Gastroesophageal sphincter (tissue), 4 donors: ENCODE measurements around the gene GPR17. TPM values are rescaled to one million over a fixed set of nuclear protein-coding genes. Genes with fewer than 3 reads are reported as not detected.

Experiments used
- ATAC-seq: fragments of 150-250 bp; one replicate; pipeline ENCODE4 v1.9.1; 2016; ENCODE audit warnings: mild to moderate bottlenecking, moderate library complexity
- H3K27ac ChIP-seq, 4 donors: fragments of 200-600 bp; sonication (generic) in 3 of 4; 1 replicate in 3 of 4; 2 replicates in 1 of 4; pipeline ENCODE4 v1.5.1; 2016 to 2019
- H3K27me3 ChIP-seq: fragments of 200-600 bp; sonication (generic); one replicate; pipeline ENCODE4 v1.5.1; 2019
- H3K36me3 ChIP-seq, 2 donors: fragments of 200-600 bp; sonication (generic); one replicate each; pipeline ENCODE4 v1.5.1; 2019; ENCODE audit warnings: control low read depth in 1 of 2
- H3K4me1 ChIP-seq, 3 donors: fragments of 200-600 bp; sonication (generic); 1 replicate in 2 of 3; 2 replicates in 1 of 3; pipeline ENCODE4 v1.5.1; 2016 to 2019; ENCODE audit warnings: control low read depth in 2 of 3
- H3K4me3 ChIP-seq, 2 donors: fragments of 200-600 bp; sonication (generic); one replicate each; pipeline ENCODE4 v1.5.1; 2019; ENCODE audit warnings: mild to moderate bottlenecking in 1 of 2, moderate library complexity in 1 of 2
- H3K9me3 ChIP-seq, 3 donors: fragments of 200-600 bp; sonication (generic); one replicate each; pipeline ENCODE4 v1.5.1; 2017 to 2019; ENCODE audit warnings: control low read depth in 2 of 3
- CTCF ChIP-seq, 4 experiments: fragments of 200-600 bp in 2 of 4; fragments of 450-650 bp in 2 of 4; sonication (generic) in 1 of 4; IDR thresholded peaks; one replicate each; pipeline ENCODE4 v1.5.1; 2017 to 2019; ENCODE audit warnings: antibody characterized with exemption in 4 of 4, mild to moderate bottlenecking in 2 of 4, moderate library complexity in 2 of 4
- EP300 ChIP-seq: sonication (generic); formaldehyde crosslinking; IDR thresholded peaks from one replicate; pipeline ENCODE4 v1.6.1; 2017; ENCODE audit warnings: antibody characterized with exemption, mild to moderate bottlenecking
- POLR2A ChIP-seq, 2 donors: fragments of 450-650 bp; IDR thresholded peaks; one replicate each; pipeline ENCODE4 v1.6.1; 2017; ENCODE audit warnings: antibody characterized with exemption in 2 of 2, mild to moderate bottlenecking in 2 of 2, moderate library complexity in 1 of 2
- POLR2AphosphoS5 ChIP-seq: sonication (generic); formaldehyde crosslinking; IDR thresholded peaks from one replicate; pipeline ENCODE4 v1.6.1; 2017; ENCODE audit warnings: antibody characterized with exemption
- WGBS, 2 donors: methylation state at CpG; one replicate each; pipeline ENCODE4 v1.1.5; 2018; ENCODE audit warnings: low coverage in 1 of 2; 5-methylcytosine and 5-hydroxymethylcytosine counted together
- total RNA-seq, 4 donors: library from RNA; depleted of rRNA; stranded (reverse); fragments of >200 nt; gene quantifications; one replicate each; pipeline ENCODE4 v1.1.0, GENCODE V29; 2016

Gene GPR17
- total RNA-seq, 4 donors from 2014 or later, result 0.35 TPM; not detected in 3

- Histone ChIP-seq H3K27me3 (no peaks in the 10 kb centered on the region), H3K9me3 (no peaks in the 10 kb centered on the region), H3K4me3 (no peak overlapping the region), H3K36me3 (peaks cover 0 to 23% of the 10 kb centered on the region in 2 donors), H3K4me1 (peaks cover 0 to 93% (median 42%) of the 10 kb centered on the region in 3 donors), H3K27ac (peak overlapping the region in 3 of 4 donors; percentile 81 to 87 (median 83))
- TF ChIP-seq POLR2AphosphoS5 (peak; percentile 34), POLR2A (IDR thresholded peaks at IDR 0.05) (no peak)
- 78% methylated on average over 3 to 6 of the region's 19 CpGs for whole genome bisulfite sequencing, 2 donors
- no peak for ATAC-seq
Measured at GRCh38 chr2:127635380-127636237, 10.3 kb upstream of the GPR17 start.

- H3K36me3 ChIP-seq, result peaks cover 0 to 32% of the 10 kb centered on the region in 2 donors
- ATAC-seq, result no peak
- TF ChIP-seq EP300 (no peak), POLR2AphosphoS5 (peak; percentile 59)
- no peak overlapping the region for H3K4me3 ChIP-seq
- 89 to 100% methylated on average over 1 to 9 of the region's 33 CpGs for WGBS, 2 donors
- peak overlapping the region in 3 of 4 donors; percentile 81 to 87 (median 83) for H3K27ac ChIP-seq
- peaks cover 0 to 92% (median 40%) of the 10 kb centered on the region in 3 donors for H3K4me1 ChIP-seq
- H3K27me3 ChIP-seq, result no peaks in the 10 kb centered on the region
- no peaks in the 10 kb centered on the region for H3K9me3 ChIP-seq
Measured at GRCh38 chr2:127636248-127637235, 9.4 kb upstream of the GPR17 start.

GRCh38 chr2:127637236-127637630, 8.7 kb upstream of the GPR17 start:
- no peak overlapping the region for H3K4me3 ChIP-seq
- peaks cover 0 to 92% (median 40%) of the 10 kb centered on the region in 3 donors for H3K4me1 ChIP-seq
- no peaks in the 10 kb centered on the region for H3K9me3 ChIP-seq
- ATAC-seq, result no peak
- H3K27me3 ChIP-seq, result no peaks in the 10 kb centered on the region
- no peak for TF ChIP-seq POLR2A (IDR thresholded peaks at IDR 0.05)
- TF ChIP-seq EP300, result no peak
- TF ChIP-seq POLR2AphosphoS5, result no peak
- no peak for TF ChIP-seq CTCF (IDR thresholded peaks at IDR 0.05)
- peaks cover 0 to 39% of the 10 kb centered on the region in 2 donors for H3K36me3 ChIP-seq
- H3K27ac ChIP-seq, result peak overlapping the region in 3 of 4 donors; percentile 81 to 87 (median 83)
- 20% methylated on average over 2 of the region's 13 CpGs; no CpG with 5 or more reads in 1 of the 2 donors for WGBS, 2 donors

- WGBS, 2 donors, result 6 to 13% methylated on average over 3 to 6 of the region's 8 CpGs
- Histone ChIP-seq H3K36me3 (peaks cover 0 to 45% of the 10 kb centered on the region in 2 donors), H3K9me3 (no peaks in the 10 kb centered on the region), H3K4me1 (peaks cover 0 to 92% (median 37%) of the 10 kb centered on the region in 3 donors), H3K27ac (peak overlapping the region; percentile 14 to 87 (median 82)), H3K27me3 (no peaks in the 10 kb centered on the region), H3K4me3 (no peak overlapping the region)
- TF ChIP-seq POLR2AphosphoS5, result peak; percentile 53
- no peak for TF ChIP-seq EP300
- ATAC-seq, result peak; percentile 30
Measured at GRCh38 chr2:127637725-127638252, 8.2 kb upstream of the GPR17 start.

GRCh38 chr2:127638361-127639110, 7.4 kb upstream of the GPR17 start:
- 82% methylated on average over 2 of the region's 23 CpGs; no CpG with 5 or more reads in 1 of the 2 donors for WGBS, 2 donors
- Histone ChIP-seq H3K27ac (peak overlapping the region in 3 of 4 donors; percentile 81 to 87 (median 83)), H3K4me3 (no peak overlapping the region), H3K36me3 (peaks cover 0 to 45% of the 10 kb centered on the region in 2 donors), H3K4me1 (peaks cover 0 to 92% (median 41%) of the 10 kb centered on the region in 3 donors), H3K9me3 (no peaks in the 10 kb centered on the region), H3K27me3 (no peaks in the 10 kb centered on the region)
- TF ChIP-seq EP300, result no peak
- no peak for TF ChIP-seq POLR2AphosphoS5
- TF ChIP-seq POLR2A (IDR thresholded peaks at IDR 0.05), result no peak
- TF ChIP-seq CTCF (IDR thresholded peaks at IDR 0.05), result no peak
- ATAC-seq, result peak; percentile 10
